ENCODE results near the gene RNF214. TPM values are rescaled to one million over a fixed set of nuclear protein-coding genes. Genes with fewer than 3 reads are reported as not detected.

RNF214 gene
- total RNA-seq, 1 donor from 2014 or later, result 37.1 TPM

DNA sequence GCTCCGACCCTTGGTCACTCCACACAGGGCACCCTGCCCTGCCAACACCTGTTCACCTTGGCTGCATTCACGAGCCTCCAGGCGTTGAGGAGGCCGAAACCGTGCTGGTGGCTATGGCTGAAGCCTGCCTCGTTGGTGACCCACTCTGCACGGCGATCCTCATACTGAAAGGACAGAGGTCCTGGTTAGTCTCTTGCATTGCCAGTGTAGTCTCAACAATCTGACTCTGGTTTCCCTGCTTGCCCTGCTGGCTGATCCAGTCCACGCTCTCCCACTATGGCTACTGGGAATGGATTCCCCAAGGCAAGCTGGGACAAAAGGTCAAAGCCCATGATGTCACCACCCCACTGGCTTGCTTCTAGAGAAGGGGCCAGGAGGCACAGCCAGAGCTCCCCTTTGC lies 13.5 kb upstream of the RNF214 start:
- H3K4me3 Mint-ChIP-seq (ENCODE audit: unreplicated experiment), result peak overlapping the region; percentile 70
- H3K27ac Mint-ChIP-seq (ENCODE audit: unreplicated experiment), result peak overlapping the region; percentile 48
- peaks cover 12% of the 10 kb centered on the region for H3K4me1 Mint-ChIP-seq (ENCODE audit: unreplicated experiment)
- H3K27me3 Mint-ChIP-seq (ENCODE audit: unreplicated experiment), result peaks cover 2% of the 10 kb centered on the region
- no peaks in the 10 kb centered on the region for H3K9me3 Mint-ChIP-seq (ENCODE audit: unreplicated experiment)
- TF ChIP-seq, protein P1, sequence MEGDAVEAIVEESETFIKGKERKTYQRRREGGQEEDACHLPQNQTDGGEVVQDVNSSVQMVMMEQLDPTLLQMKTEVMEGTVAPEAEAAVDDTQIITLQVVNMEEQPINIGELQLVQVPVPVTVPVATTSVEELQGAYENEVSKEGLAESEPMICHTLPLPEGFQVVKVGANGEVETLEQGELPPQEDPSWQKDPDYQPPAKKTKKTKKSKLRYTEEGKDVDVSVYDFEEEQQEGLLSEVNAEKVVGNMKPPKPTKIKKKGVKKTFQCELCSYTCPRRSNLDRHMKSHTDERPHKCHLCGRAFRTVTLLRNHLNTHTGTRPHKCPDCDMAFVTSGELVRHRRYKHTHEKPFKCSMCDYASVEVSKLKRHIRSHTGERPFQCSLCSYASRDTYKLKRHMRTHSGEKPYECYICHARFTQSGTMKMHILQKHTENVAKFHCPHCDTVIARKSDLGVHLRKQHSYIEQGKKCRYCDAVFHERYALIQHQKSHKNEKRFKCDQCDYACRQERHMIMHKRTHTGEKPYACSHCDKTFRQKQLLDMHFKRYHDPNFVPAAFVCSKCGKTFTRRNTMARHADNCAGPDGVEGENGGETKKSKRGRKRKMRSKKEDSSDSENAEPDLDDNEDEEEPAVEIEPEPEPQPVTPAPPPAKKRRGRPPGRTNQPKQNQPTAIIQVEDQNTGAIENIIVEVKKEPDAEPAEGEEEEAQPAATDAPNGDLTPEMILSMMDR (IDR thresholded peaks at IDR 0.05; ENCODE audit: unreplicated experiment), result no peak
- peaks cover 41% of the 10 kb centered on the region for H3K36me3 Mint-ChIP-seq (ENCODE audit: low read depth, unreplicated experiment)
- no peak for DNase-seq (ENCODE audit: low spot score)

DNA sequence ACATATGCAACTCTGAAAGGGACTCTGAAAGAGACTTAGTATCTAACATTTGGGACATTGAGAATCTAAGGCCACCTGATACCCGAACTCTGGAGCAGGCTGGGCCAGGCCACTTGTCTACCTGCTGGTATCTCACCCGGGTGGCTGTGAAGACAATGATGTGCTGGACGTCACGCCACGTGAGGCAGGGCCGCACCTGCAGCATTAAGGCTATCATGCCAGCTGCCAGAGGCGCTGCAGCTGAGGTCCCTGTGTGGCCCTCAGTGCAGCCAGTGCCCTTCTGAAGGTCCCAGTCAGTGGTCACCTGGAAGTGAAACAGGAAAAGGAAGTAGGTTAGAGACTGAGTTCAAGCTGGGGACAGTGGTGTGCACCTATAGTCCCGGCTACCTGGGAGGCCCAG lies 13.0 kb upstream of the RNF214 start:
- peaks cover 37% of the 10 kb centered on the region for H3K36me3 Mint-ChIP-seq (ENCODE audit: low read depth, unreplicated experiment)
- peak overlapping the region; percentile 70 for H3K4me3 Mint-ChIP-seq (ENCODE audit: unreplicated experiment)
- no peak overlapping the region for H3K27ac Mint-ChIP-seq (ENCODE audit: unreplicated experiment)
- TF ChIP-seq, protein P1 (IDR thresholded peaks at IDR 0.05; ENCODE audit: unreplicated experiment), result no peak
- no peak for DNase-seq (ENCODE audit: low spot score)
- H3K4me1 Mint-ChIP-seq (ENCODE audit: unreplicated experiment), result peaks cover 15% of the 10 kb centered on the region
- no peaks in the 10 kb centered on the region for H3K9me3 Mint-ChIP-seq (ENCODE audit: unreplicated experiment)
- no peaks in the 10 kb centered on the region for H3K27me3 Mint-ChIP-seq (ENCODE audit: unreplicated experiment)

DNA sequence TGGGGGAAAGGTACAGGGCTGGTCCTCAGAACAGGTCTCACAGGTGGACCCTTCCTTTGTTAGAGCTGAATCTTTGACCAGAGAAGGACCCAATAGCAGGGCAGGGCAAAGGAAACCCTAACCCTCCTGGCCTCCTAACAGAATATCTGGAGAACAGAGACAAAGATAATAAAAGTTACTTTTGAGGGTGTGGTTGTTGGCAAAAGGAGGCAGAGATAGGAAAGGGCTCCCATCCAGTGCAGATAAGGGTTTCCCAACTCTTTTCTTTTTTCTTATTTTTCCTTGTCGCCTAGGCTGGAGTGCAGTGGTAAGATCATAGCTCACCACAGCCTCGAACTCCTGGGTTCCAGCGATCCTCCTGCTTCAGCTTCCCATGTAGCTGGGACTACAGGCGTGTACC lies 12.5 kb upstream of the RNF214 start:
- TF ChIP-seq, protein P1 (IDR thresholded peaks at IDR 0.05; ENCODE audit: unreplicated experiment), result no peak
- no peak for DNase-seq (ENCODE audit: low spot score)
- Mint-ChIP-seq H3K27me3 (ENCODE audit: unreplicated experiment) (no peaks in the 10 kb centered on the region), H3K9me3 (ENCODE audit: unreplicated experiment) (no peaks in the 10 kb centered on the region), H3K27ac (ENCODE audit: unreplicated experiment) (no peak overlapping the region), H3K36me3 (ENCODE audit: low read depth, unreplicated experiment) (peaks cover 33% of the 10 kb centered on the region), H3K4me3 (ENCODE audit: unreplicated experiment) (no peak overlapping the region), H3K4me1 (ENCODE audit: unreplicated experiment) (peaks cover 20% of the 10 kb centered on the region)

DNA sequence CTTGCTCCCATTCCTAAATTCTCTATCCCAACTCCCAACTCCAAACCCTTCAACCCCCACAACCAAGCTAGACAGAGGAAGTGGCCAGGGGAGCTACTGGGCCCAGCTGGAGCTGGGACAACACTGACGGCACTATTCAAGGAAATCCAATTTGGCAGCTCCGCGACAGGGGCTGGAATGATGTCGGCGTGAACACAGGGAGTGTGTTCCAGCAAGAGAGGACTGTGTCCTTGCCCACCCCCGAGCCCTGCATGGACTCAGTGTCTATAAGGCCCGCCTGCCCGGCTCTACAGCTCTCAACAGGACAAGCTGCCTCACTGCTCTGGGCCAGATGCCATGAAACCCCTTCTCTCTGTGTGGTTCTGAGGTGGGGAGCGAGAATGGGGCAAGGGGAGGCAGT lies 11.9 kb upstream of the RNF214 start:
- DNase-seq (ENCODE audit: low spot score), result no peak
- H3K9me3 Mint-ChIP-seq (ENCODE audit: unreplicated experiment), result no peaks in the 10 kb centered on the region
- H3K27ac Mint-ChIP-seq (ENCODE audit: unreplicated experiment), result no peak overlapping the region
- TF ChIP-seq, protein P1 (IDR thresholded peaks at IDR 0.05; ENCODE audit: unreplicated experiment), result no peak
- H3K4me1 Mint-ChIP-seq (ENCODE audit: unreplicated experiment), result peaks cover 22% of the 10 kb centered on the region
- H3K4me3 Mint-ChIP-seq (ENCODE audit: unreplicated experiment), result no peak overlapping the region
- H3K27me3 Mint-ChIP-seq (ENCODE audit: unreplicated experiment), result no peaks in the 10 kb centered on the region
- H3K36me3 Mint-ChIP-seq (ENCODE audit: low read depth, unreplicated experiment), result peaks cover 33% of the 10 kb centered on the region

DNA sequence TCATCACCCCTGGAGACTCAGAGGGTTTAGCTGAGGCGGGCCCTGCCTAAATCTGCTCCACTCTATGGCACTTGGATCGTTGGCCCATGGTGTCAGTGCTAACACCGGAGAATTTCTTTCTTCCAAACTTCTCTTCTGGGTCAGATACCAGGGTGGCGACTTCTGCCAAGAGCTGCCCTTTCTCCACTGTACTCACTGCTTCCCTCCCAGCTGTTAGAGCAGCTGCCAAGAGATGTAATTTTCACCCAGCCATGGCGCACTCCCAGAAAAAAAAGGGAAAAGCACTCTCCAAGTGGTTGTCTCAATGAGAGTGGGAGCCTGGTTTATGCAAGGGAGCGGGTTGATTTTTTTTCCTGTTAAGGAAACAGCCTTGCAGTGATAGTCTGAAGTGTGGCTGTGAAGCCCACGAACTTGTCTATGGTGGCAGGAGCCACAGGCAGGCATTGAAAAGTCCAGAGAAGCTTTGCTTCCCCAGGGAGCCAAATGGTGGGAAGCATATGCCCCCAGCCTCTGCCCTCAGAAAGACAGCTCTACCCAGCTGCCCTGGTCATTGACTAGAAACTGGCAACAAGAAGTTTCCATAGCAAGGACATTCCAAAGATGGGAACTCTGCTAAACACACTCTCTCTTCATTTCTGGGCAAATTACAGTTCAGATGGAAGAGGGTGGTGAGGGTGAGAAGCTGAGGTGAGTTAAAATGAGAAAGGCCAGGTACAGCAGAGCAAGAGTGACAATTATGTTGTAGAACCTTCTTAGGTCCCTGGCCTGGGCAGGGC lies 11.3 kb upstream of the RNF214 start:
- H3K36me3 Mint-ChIP-seq (ENCODE audit: low read depth, unreplicated experiment), result peaks cover 33% of the 10 kb centered on the region
- H3K9me3 Mint-ChIP-seq (ENCODE audit: unreplicated experiment), result no peaks in the 10 kb centered on the region
- no peaks in the 10 kb centered on the region for H3K27me3 Mint-ChIP-seq (ENCODE audit: unreplicated experiment)
- DNase-seq (ENCODE audit: low spot score), result no peak
- peaks cover 22% of the 10 kb centered on the region for H3K4me1 Mint-ChIP-seq (ENCODE audit: unreplicated experiment)
- TF ChIP-seq, protein P1 (IDR thresholded peaks at IDR 0.05; ENCODE audit: unreplicated experiment), result no peak
- H3K27ac Mint-ChIP-seq (ENCODE audit: unreplicated experiment), result no peak overlapping the region
- no peak overlapping the region for H3K4me3 Mint-ChIP-seq (ENCODE audit: unreplicated experiment)

All from endothelial cell (in vitro differentiated cells).